Testis (tissue), 2 donors: Measurements from ENCODE around the gene HNRNPA1.

ENCODE experiments used
- POLR2A ChIP-seq: fragments of 450-650 bp; IDR thresholded peaks from one replicate; pipeline ENCODE4 v1.6.1; 2017; ENCODE audit warnings: antibody characterized with exemption, mild to moderate bottlenecking, moderate library complexity
- TF ChIP-seq, protein P1 (sequence below), 3 experiments: fragments of 450-650 bp in 2 of 3; fragments of 200-600 bp in 1 of 3; sonication (generic) in 1 of 3; IDR thresholded peaks; one replicate each; pipeline ENCODE4 v1.5.1; 2016 to 2019; ENCODE audit warnings: antibody characterized with exemption in 3 of 3, mild to moderate bottlenecking in 2 of 3, moderate library complexity in 1 of 3

DNA sequence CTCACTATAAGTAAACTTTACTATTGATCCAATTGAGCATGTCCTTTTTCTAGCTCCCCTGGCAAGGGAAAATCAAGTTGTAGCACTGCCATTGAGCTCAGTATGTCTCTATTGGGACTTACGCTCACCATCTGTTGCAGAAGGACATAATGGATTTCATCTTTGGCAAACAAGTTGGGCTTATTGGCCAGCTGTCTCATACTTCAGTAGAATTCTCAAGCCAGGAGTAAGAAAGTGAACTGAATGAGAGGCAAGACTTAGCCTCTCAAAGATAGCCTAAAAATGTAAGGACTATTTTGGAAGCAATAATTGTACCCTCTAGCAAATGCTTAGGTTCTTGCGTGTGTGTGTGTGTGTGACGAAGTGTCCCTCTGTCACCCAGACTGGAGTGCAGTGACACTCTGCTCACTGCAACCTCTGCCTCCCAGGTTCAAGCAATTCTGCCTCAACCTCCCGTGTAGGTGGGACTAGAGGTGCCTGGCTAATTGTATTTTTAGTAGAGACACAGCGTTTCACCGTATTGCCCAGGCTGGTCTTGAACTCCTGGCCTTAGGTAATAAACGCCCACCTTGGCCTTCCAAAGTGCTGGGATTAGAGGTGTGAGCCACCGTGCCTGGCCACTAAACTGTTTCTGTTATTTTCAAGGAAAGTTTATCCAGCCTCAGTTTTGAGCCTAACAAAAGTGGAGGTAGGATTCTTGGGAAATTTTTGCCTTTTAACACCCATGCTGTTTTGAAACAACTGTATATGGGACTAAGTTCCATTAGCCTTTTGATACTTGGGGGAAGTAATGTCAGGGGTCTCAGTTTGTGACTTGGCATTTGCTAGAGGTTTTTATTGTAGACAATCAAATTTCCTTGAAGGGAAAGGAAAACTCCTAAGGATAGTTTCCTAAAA lies 7.0 kb downstream of the HNRNPA1 start:
- TF ChIP-seq POLR2A, result no peak
- TF ChIP-seq, protein P1, sequence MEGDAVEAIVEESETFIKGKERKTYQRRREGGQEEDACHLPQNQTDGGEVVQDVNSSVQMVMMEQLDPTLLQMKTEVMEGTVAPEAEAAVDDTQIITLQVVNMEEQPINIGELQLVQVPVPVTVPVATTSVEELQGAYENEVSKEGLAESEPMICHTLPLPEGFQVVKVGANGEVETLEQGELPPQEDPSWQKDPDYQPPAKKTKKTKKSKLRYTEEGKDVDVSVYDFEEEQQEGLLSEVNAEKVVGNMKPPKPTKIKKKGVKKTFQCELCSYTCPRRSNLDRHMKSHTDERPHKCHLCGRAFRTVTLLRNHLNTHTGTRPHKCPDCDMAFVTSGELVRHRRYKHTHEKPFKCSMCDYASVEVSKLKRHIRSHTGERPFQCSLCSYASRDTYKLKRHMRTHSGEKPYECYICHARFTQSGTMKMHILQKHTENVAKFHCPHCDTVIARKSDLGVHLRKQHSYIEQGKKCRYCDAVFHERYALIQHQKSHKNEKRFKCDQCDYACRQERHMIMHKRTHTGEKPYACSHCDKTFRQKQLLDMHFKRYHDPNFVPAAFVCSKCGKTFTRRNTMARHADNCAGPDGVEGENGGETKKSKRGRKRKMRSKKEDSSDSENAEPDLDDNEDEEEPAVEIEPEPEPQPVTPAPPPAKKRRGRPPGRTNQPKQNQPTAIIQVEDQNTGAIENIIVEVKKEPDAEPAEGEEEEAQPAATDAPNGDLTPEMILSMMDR (IDR thresholded peaks at IDR 0.05), result no peak
